H9 (cell line): Measurements from ENCODE around the gene SCP2. TPM values are rescaled to one million over a fixed set of nuclear protein-coding genes. Genes with fewer than 3 reads are reported as not detected.

Source experiments
- DNase-seq: peaks from one replicate; pipeline ENCODE4 v3.0.0-alpha.2; 2017
- H2AFZ ChIP-seq: one replicate; pipeline ENCODE4 v1.6.1; 2013; ENCODE audit warnings: mild to moderate bottlenecking, low read length, control low read depth, moderate library complexity
- H2AK5ac ChIP-seq: 2 replicates; pipeline ENCODE4 v1.6.1; 2013; ENCODE audit warnings: low read length, control low read depth, mixed read lengths; ENCODE audit not compliant: insufficient read length
- H2BK120ac ChIP-seq: one replicate; pipeline ENCODE4 v1.6.1; 2013; ENCODE audit warnings: low read depth, mild to moderate bottlenecking, low read length, control low read depth, inconsistent platforms; ENCODE audit not compliant: poor library complexity, severe bottlenecking
- H2BK12ac ChIP-seq: 2 replicates; pipeline ENCODE4 v1.6.1; 2013; ENCODE audit warnings: low read length, control low read depth, mixed read lengths, low read depth; ENCODE audit not compliant: insufficient read length
- H2BK15ac ChIP-seq: 2 replicates; pipeline ENCODE4 v1.6.1; 2013; ENCODE audit warnings: low read depth, low read length, control low read depth
- H2BK20ac ChIP-seq: one replicate; pipeline ENCODE4 v1.6.1; 2013; ENCODE audit warnings: low read depth, mild to moderate bottlenecking, low read length, control low read depth, inconsistent platforms; ENCODE audit not compliant: poor library complexity, severe bottlenecking
- H2BK5ac ChIP-seq: 2 replicates; pipeline ENCODE4 v1.6.1; 2013; ENCODE audit warnings: low read length, control low read depth, mixed read lengths; ENCODE audit not compliant: insufficient read length
- H3K14ac ChIP-seq: 2 replicates; pipeline ENCODE4 v1.6.1; 2013; ENCODE audit warnings: low read length, control low read depth; ENCODE audit not compliant: insufficient read depth
- H3K18ac ChIP-seq: 2 replicates; pipeline ENCODE4 v1.6.1; 2013; ENCODE audit warnings: low read depth, mild to moderate bottlenecking, mixed read lengths, low read length, control low read depth; ENCODE audit not compliant: insufficient read length
- H3K23ac ChIP-seq: 2 replicates; pipeline ENCODE4 v1.6.1; 2013; ENCODE audit warnings: low read length, control low read depth, mixed read lengths, low read depth; ENCODE audit not compliant: insufficient read length
- H3K23me2 ChIP-seq: 2 replicates; pipeline ENCODE4 v1.6.1; 2013; ENCODE audit warnings: low read depth, mild to moderate bottlenecking, mixed read lengths, low read length, control low read depth; ENCODE audit not compliant: insufficient read length, poor library complexity, severe bottlenecking
- H3K27ac ChIP-seq: 2 replicates; pipeline ENCODE4 v1.5.1; 2013; ENCODE audit warnings: low read length, control low read depth, mixed read lengths, low read depth; ENCODE audit not compliant: insufficient read length
- H3K27me3 ChIP-seq: 2 replicates; pipeline ENCODE4 v1.6.1; 2013; ENCODE audit warnings: low read length, control low read depth, inconsistent platforms; ENCODE audit not compliant: insufficient read depth
- H3K4ac ChIP-seq: 2 replicates; pipeline ENCODE4 v1.6.1; 2013; ENCODE audit warnings: low read depth, mild to moderate bottlenecking, control low read depth, inconsistent platforms, low read length, moderate library complexity
- H3K4me1 ChIP-seq: 2 replicates; pipeline ENCODE4 v1.6.1; 2013; ENCODE audit warnings: low read length, control low read depth, inconsistent platforms; ENCODE audit not compliant: insufficient read depth
- H3K4me2 ChIP-seq: 2 replicates; pipeline ENCODE4 v1.6.1; 2013; ENCODE audit warnings: low read length, control low read depth, mixed read lengths; ENCODE audit not compliant: insufficient read length, insufficient read depth
- H3K56ac ChIP-seq: 2 replicates; pipeline ENCODE4 v1.6.1; 2013; ENCODE audit warnings: low read depth, mild to moderate bottlenecking, mixed read lengths, low read length, control low read depth; ENCODE audit not compliant: insufficient read length
- H3K79me1 ChIP-seq: 2 replicates; pipeline ENCODE4 v1.6.1; 2013; ENCODE audit warnings: low read depth, mild to moderate bottlenecking, moderate library complexity, low read length, control low read depth, inconsistent platforms; ENCODE audit not compliant: insufficient read depth, poor library complexity, severe bottlenecking
- H3K79me2 ChIP-seq: 2 replicates; pipeline ENCODE4 v1.6.1; 2013; ENCODE audit warnings: low read length, control low read depth, inconsistent platforms; ENCODE audit not compliant: insufficient read depth
- H3K9ac ChIP-seq: 2 replicates; pipeline ENCODE4 v1.6.1; 2013; ENCODE audit warnings: low read length, control low read depth, mixed read lengths; ENCODE audit not compliant: insufficient read length; ENCODE audit errors: extremely low read depth
- H3K9me3 ChIP-seq: one replicate; pipeline ENCODE4 v1.6.1; 2013; ENCODE audit warnings: low read depth, low read length, inconsistent platforms; ENCODE audit not compliant: control insufficient read depth
- H3T11ph ChIP-seq: one replicate; pipeline ENCODE4 v1.6.1; 2013; ENCODE audit warnings: mild to moderate bottlenecking, low read length, control low read depth, inconsistent platforms
- H4K20me1 ChIP-seq: one replicate; pipeline ENCODE4 v1.6.1; 2013; ENCODE audit not compliant: control insufficient read depth, insufficient read length, insufficient read depth
- H4K5ac ChIP-seq: 2 replicates; pipeline ENCODE4 v1.6.1; 2013; ENCODE audit warnings: low read depth, mild to moderate bottlenecking, mixed read lengths, low read length, control low read depth; ENCODE audit not compliant: insufficient read length
- H4K8ac ChIP-seq: replicated peaks from 2 replicates; pipeline ENCODE4 v1.6.1; 2013; ENCODE audit warnings: low read length, control low read depth, mixed read lengths, low read depth; ENCODE audit not compliant: insufficient read length
- H4K91ac ChIP-seq: 2 replicates; pipeline ENCODE4 v1.6.1; 2013; ENCODE audit warnings: low read depth, mild to moderate bottlenecking, moderate library complexity, mixed read lengths, low read length, control low read depth; ENCODE audit not compliant: insufficient read length
- H3K27ac Mint-ChIP-seq, 3 experiments: 2 replicates in 2 of 3; 3 replicates in 1 of 3; pipeline ENCODE4 v1.8.0; 2020 to 2021; ENCODE audit warnings: mixed read lengths in 3 of 3, mild to moderate bottlenecking in 1 of 3, moderate library complexity in 1 of 3
- H3K27me3 Mint-ChIP-seq: 2 replicates; pipeline ENCODE4 v1.8.0; 2021; ENCODE audit warnings: low read depth, mild to moderate bottlenecking, moderate library complexity, mixed read lengths
- H3K36me3 Mint-ChIP-seq, 3 experiments: 2 replicates in 2 of 3; 3 replicates in 1 of 3; pipeline ENCODE4 v1.8.0; 2020 to 2021; ENCODE audit warnings: low read depth in 3 of 3, mixed read lengths in 3 of 3; ENCODE audit not compliant: insufficient read depth in 1 of 3
- H3K4me1 Mint-ChIP-seq, 2 experiments: 2 replicates each; pipeline ENCODE4 v1.8.0; 2020; ENCODE audit warnings: mixed read lengths in 2 of 2
- H3K4me3 Mint-ChIP-seq, 2 experiments: 2 replicates in 1 of 2; 3 replicates in 1 of 2; pipeline ENCODE4 v1.8.0; 2020 to 2021; ENCODE audit warnings: mild to moderate bottlenecking in 2 of 2, mixed read lengths in 2 of 2, moderate library complexity in 1 of 2
- H3K9me3 Mint-ChIP-seq, 2 experiments: 2 replicates in 1 of 2; 3 replicates in 1 of 2; pipeline ENCODE4 v1.8.0; 2020; ENCODE audit warnings: mild to moderate bottlenecking in 2 of 2, mixed read lengths in 2 of 2, moderate library complexity in 1 of 2
- CTCF ChIP-seq: fragments of 200-600 bp; sonication (generic); conservative IDR thresholded peaks from 3 replicates; pipeline ENCODE4 v1.8.0; 2021; ENCODE audit warnings: antibody characterized with exemption, mild to moderate bottlenecking
- WGBS: extraction: QIAGEN DNeasy Blood & Tissue Kit; methylation state at CpG from one replicate; pipeline ENCODE4 v1.1.7; 2013; ENCODE audit warnings: missing lambda C conversion rate, low lambda C conversion rate, mixed read lengths; ENCODE audit not compliant: insufficient read length; ENCODE audit errors: extremely low coverage; 5-methylcytosine and 5-hydroxymethylcytosine counted together
- total RNA-seq: library from RNA; stranded (reverse); gene quantifications from 2 replicates; pipeline ENCODE4 v1.2.1, GENCODE V29; 2021

Gene SCP2
- total RNA-seq, 1 experiment from 2014 or later, result 48.8 TPM

- Histone ChIP-seq H3K23me2 (no peaks in the 10 kb centered on the region), H3K4me1 (no peaks in the 10 kb centered on the region), H2BK20ac (no peak overlapping the region), H3K9me3 (no peaks in the 10 kb centered on the region), H2BK5ac (no peak overlapping the region), H3K4me2 (no peak overlapping the region), H3K18ac (no peak overlapping the region), H3K14ac (no peak overlapping the region), H3K27me3 (no peaks in the 10 kb centered on the region), H3K23ac (no peak overlapping the region), H3K79me2 (no peaks in the 10 kb centered on the region), H2AFZ (no peak overlapping the region), H3K9ac (no peak overlapping the region), H4K8ac (no peak overlapping the region), H3K27ac (no peak overlapping the region), H3K79me1 (no peaks in the 10 kb centered on the region), H3K4ac (no peak overlapping the region), H4K20me1 (no peaks in the 10 kb centered on the region), H2BK15ac (no peak overlapping the region), H4K5ac (no peak overlapping the region), H2AK5ac (no peak overlapping the region), H4K91ac (no peak overlapping the region), H3T11ph (no peak overlapping the region), H3K56ac (no peak overlapping the region), H2BK120ac (no peak overlapping the region), H2BK12ac (no peak overlapping the region)
- peaks cover 5% of the 10 kb centered on the region for H3K27me3 Mint-ChIP-seq
- no peak for TF ChIP-seq CTCF
- DNase-seq, result no peak
- H3K27ac Mint-ChIP-seq, result peak overlapping the region in 1 of 3 experiments; percentile 33; a peak in 1 of 7 replicates
- H3K4me1 Mint-ChIP-seq, result peaks cover 4 to 5% of the 10 kb centered on the region in 2 experiments; a peak in 3 of 4 replicates
- WGBS, result no CpG with 5 or more reads among the region's 19 CpGs
- no peaks in the 10 kb centered on the region; a peak in 1 of 7 replicates for H3K36me3 Mint-ChIP-seq
- no peaks in the 10 kb centered on the region for H3K9me3 Mint-ChIP-seq
- no peak overlapping the region for H3K4me3 Mint-ChIP-seq
Measured at GRCh38 chr1:53088616-53089300, 161.7 kb downstream of the SCP2 start.
